ENCODE data around the gene DGAT2. TPM values are rescaled to one million over a fixed set of nuclear protein-coding genes. Genes with fewer than 3 reads are reported as not detected.

The DGAT2 gene
- total RNA-seq, 1 experiment from 2014 or later, result 6.4 TPM

DNA sequence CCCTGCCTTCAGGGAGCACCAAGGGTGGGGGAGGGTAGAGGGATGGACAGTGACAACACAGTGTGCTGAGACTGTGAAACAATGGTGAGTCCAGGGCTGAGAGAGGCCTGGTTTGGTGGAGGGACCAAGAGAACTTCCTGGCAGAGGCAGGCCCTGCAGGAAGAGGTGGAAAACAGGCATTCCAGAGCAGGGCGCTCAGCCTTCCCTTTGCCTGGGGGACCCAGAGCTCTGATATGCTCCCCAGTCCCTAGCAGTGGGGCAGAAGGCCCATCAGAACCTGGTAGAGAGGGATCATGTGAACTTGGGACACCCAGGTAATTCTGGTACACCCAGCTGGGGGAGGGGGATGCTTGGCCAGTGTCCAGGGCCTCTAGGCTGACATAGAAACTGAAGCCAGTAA, 29.2 kb downstream of the DGAT2 start:
- Mint-ChIP-seq H3K36me3 (ENCODE audit: insufficient read depth, unreplicated experiment) (peaks cover 6% of the 10 kb centered on the region), H3K27me3 (ENCODE audit: insufficient read depth, unreplicated experiment) (no peaks in the 10 kb centered on the region), H3K27ac (ENCODE audit: low read depth, unreplicated experiment) (no peak overlapping the region), H3K9me3 (ENCODE audit: unreplicated experiment) (no peaks in the 10 kb centered on the region), H3K4me1 (ENCODE audit: insufficient read depth, unreplicated experiment) (peaks cover 8% of the 10 kb centered on the region), H3K4me3 (ENCODE audit: unreplicated experiment) (no peak overlapping the region)
- TF ChIP-seq, protein P1, sequence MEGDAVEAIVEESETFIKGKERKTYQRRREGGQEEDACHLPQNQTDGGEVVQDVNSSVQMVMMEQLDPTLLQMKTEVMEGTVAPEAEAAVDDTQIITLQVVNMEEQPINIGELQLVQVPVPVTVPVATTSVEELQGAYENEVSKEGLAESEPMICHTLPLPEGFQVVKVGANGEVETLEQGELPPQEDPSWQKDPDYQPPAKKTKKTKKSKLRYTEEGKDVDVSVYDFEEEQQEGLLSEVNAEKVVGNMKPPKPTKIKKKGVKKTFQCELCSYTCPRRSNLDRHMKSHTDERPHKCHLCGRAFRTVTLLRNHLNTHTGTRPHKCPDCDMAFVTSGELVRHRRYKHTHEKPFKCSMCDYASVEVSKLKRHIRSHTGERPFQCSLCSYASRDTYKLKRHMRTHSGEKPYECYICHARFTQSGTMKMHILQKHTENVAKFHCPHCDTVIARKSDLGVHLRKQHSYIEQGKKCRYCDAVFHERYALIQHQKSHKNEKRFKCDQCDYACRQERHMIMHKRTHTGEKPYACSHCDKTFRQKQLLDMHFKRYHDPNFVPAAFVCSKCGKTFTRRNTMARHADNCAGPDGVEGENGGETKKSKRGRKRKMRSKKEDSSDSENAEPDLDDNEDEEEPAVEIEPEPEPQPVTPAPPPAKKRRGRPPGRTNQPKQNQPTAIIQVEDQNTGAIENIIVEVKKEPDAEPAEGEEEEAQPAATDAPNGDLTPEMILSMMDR (IDR thresholded peaks at IDR 0.05; ENCODE audit: unreplicated experiment), result no peak
- ChIA-PET CTCF (interaction anchor here (0.6 to 1.3 kb wide), 4 partner anchors 11 to 520 kb away, joined by 3 to 5 read pairs (median 4); no protein-coding TSS in a partner anchor), POLR2A (no interaction called here)
- no TSS peak for BruUV-seq (replicated peaks)
- intact Hi-C loops (cut with micrococcal nuclease), result no loop called here
- no peak for DNase-seq (ENCODE audit: unreplicated experiment)

DNA sequence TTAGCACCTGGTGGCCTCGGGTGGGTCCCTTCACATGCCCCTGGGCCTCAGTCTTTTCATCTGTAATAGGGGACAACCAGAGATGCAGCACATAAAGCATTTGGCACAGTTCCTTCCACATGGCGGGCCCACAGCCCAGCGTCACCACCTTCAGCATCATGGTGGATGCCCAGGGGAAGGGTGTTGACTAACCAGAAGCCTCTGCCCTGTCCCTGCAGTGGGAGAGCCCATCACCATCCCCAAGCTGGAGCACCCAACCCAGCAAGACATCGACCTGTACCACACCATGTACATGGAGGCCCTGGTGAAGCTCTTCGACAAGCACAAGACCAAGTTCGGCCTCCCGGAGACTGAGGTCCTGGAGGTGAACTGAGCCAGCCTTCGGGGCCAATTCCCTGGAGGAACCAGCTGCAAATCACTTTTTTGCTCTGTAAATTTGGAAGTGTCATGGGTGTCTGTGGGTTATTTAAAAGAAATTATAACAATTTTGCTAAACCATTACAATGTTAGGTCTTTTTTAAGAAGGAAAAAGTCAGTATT, 31.6 kb downstream of the DGAT2 start:
- peaks cover 8% of the 10 kb centered on the region for H3K36me3 Mint-ChIP-seq (ENCODE audit: insufficient read depth, unreplicated experiment)
- BruUV-seq (replicated peaks), result no TSS peak
- intact Hi-C loops (cut with micrococcal nuclease), result no loop called here
- no peak overlapping the region for H3K27ac Mint-ChIP-seq (ENCODE audit: low read depth, unreplicated experiment)
- peaks cover 7% of the 10 kb centered on the region for H3K4me1 Mint-ChIP-seq (ENCODE audit: insufficient read depth, unreplicated experiment)
- no peak overlapping the region for H3K4me3 Mint-ChIP-seq (ENCODE audit: unreplicated experiment)
- no peak for DNase-seq (ENCODE audit: unreplicated experiment)
- no peaks in the 10 kb centered on the region for H3K27me3 Mint-ChIP-seq (ENCODE audit: insufficient read depth, unreplicated experiment)
- ChIA-PET CTCF (interaction anchor here (2.2 kb wide), 1 partner anchor 68 kb away, joined by 10 read pairs; no protein-coding TSS in a partner anchor), POLR2A (interaction anchor here (0.5 kb wide), 1 partner anchor 291 kb away, joined by 3 read pairs; no protein-coding TSS in a partner anchor)
- TF ChIP-seq, protein P1 (IDR thresholded peaks at IDR 0.05; ENCODE audit: unreplicated experiment), result no peak
- no peaks in the 10 kb centered on the region for H3K9me3 Mint-ChIP-seq (ENCODE audit: unreplicated experiment)

DNA sequence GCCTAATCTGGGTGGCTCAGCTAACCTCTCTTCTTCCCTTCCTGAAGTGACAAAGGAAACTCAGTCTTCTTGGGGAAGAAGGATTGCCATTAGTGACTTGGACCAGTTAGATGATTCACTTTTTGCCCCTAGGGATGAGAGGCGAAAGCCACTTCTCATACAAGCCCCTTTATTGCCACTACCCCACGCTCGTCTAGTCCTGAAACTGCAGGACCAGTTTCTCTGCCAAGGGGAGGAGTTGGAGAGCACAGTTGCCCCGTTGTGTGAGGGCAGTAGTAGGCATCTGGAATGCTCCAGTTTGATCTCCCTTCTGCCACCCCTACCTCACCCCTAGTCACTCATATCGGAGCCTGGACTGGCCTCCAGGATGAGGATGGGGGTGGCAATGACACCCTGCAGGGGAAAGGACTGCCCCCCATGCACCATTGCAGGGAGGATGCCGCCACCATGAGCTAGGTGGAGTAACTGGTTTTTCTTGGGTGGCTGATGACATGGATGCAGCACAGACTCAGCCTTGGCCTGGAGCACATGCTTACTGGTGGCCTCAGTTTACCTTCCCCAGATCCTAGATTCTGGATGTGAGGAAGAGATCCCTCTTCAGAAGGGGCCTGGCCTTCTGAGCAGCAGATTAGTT, 32.3 kb downstream of the DGAT2 start:
- no peak overlapping the region for H3K27ac Mint-ChIP-seq (ENCODE audit: low read depth, unreplicated experiment)
- POLR2A ChIA-PET, result no interaction called here
- no TSS peak for BruUV-seq (replicated peaks)
- intact Hi-C loops (cut with micrococcal nuclease), result no loop called here
- DNase-seq (ENCODE audit: unreplicated experiment), result no peak
- no peaks in the 10 kb centered on the region for H3K9me3 Mint-ChIP-seq (ENCODE audit: unreplicated experiment)
- no peak overlapping the region for H3K4me3 Mint-ChIP-seq (ENCODE audit: unreplicated experiment)
- TF ChIP-seq, protein P1 (IDR thresholded peaks at IDR 0.05; ENCODE audit: unreplicated experiment), result no peak
- H3K4me1 Mint-ChIP-seq (ENCODE audit: insufficient read depth, unreplicated experiment), result peaks cover under 1% of the 10 kb centered on the region
- peaks cover 12% of the 10 kb centered on the region for H3K36me3 Mint-ChIP-seq (ENCODE audit: insufficient read depth, unreplicated experiment)
- H3K27me3 Mint-ChIP-seq (ENCODE audit: insufficient read depth, unreplicated experiment), result no peaks in the 10 kb centered on the region
- CTCF ChIA-PET, result interaction anchor here (0.6 to 4.3 kb wide), 6 partner anchors 12 to 1789 kb away, joined by 3 to 73 read pairs (median 8); no protein-coding TSS in a partner anchor

DNA sequence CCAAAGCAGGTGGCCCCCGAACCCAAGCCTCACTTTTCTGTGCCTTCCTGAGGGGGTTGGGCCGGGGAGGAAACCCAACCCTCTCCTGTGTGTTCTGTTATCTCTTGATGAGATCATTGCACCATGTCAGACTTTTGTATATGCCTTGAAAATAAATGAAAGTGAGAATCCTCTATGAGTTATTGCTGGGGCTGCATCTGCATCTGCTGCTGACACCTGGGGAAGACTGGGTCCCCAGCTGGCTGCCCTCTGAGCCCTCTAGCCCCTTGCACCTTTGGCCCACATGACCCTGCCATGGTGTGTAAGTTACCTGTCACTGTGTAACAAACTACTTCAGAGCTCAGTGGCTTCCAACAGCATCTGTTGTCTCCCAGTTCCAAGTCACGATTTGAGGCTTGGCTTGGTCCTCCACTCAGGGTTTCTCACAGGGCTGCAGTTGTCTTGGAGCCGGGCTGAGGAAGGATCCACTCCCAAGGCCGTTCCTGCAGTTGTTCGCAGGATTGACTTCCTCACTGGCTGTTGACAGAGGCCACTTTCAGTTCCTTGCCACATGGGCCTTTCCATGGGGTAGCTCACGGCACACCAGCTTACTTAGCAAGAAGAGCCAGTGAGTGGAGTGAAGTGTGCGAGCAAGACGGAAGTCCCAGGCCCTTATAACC, 32.9 kb downstream of the DGAT2 start:
- H3K9me3 Mint-ChIP-seq (ENCODE audit: unreplicated experiment), result no peaks in the 10 kb centered on the region
- no peaks in the 10 kb centered on the region for H3K4me1 Mint-ChIP-seq (ENCODE audit: insufficient read depth, unreplicated experiment)
- no peak for DNase-seq (ENCODE audit: unreplicated experiment)
- intact Hi-C loops (cut with micrococcal nuclease), result no loop called here
- TF ChIP-seq, protein P1 (IDR thresholded peaks at IDR 0.05; ENCODE audit: unreplicated experiment), result no peak
- POLR2A ChIA-PET, result interaction anchor here (1.6 kb wide), 1 partner anchor 12 kb away, joined by 3 read pairs; no protein-coding TSS in a partner anchor
- peaks cover 12% of the 10 kb centered on the region for H3K36me3 Mint-ChIP-seq (ENCODE audit: insufficient read depth, unreplicated experiment)
- no TSS peak for BruUV-seq (replicated peaks)
- CTCF ChIA-PET, result interaction anchor here (0.5 to 4.3 kb wide), 13 partner anchors 7 to 1790 kb away, joined by 3 to 73 read pairs (median 4); no protein-coding TSS in a partner anchor
- H3K27me3 Mint-ChIP-seq (ENCODE audit: insufficient read depth, unreplicated experiment), result no peaks in the 10 kb centered on the region
- no peak overlapping the region for H3K4me3 Mint-ChIP-seq (ENCODE audit: unreplicated experiment)
- no peak overlapping the region for H3K27ac Mint-ChIP-seq (ENCODE audit: low read depth, unreplicated experiment)

Data from MCF 10A (cell line).